GM12878 (cell line): ENCODE measurements around the gene TPSB2. TPM values are rescaled to one million over a fixed set of nuclear protein-coding genes. Genes with fewer than 3 reads are reported as not detected.

ENCODE experiments used
- ATAC-seq: fragments of 200-7000 bp; cut with Tn5 transposase; 3 replicates; pipeline ENCODE4 v1.9.1; 2020; ENCODE audit warnings: mild to moderate bottlenecking, moderate library complexity
- BruUV-seq: library from RNA; stranded (reverse); fragments of 400-500 nt; replicated peaks from 2 replicates; lab custom pipeline; 2021; lab: Mats Ljungman, UMichigan
- CTCF ChIA-PET: fragments of 300-600 bp; sonication (Branson Sonifier 250); formaldehyde crosslinking; extraction: SDS; loops from one replicate; lab custom pipeline; 2021; ENCODE audit warnings: inconsistent platforms; lab: Yijun Ruan, JAX
- POLR2A ChIA-PET: fragments of 350-600 bp; formaldehyde crosslinking; extraction: SDS; loops from one replicate; lab custom pipeline; 2021; ENCODE audit warnings: inconsistent platforms; lab: Charles Lee
- RAD21 ChIA-PET: fragments of 300-600 bp; sonication (Branson Sonifier 250); formaldehyde crosslinking; loops from one replicate; lab custom pipeline; 2023; ENCODE audit warnings: antibody characterized with exemption; ENCODE audit not compliant: unreplicated experiment; lab: Charles Lee
- SMC1A ChIA-PET: fragments of 300-600 bp; sonication (Branson Sonifier 250); formaldehyde crosslinking; loops from one replicate; lab custom pipeline; 2023; ENCODE audit not compliant: unreplicated experiment, uncharacterized antibody; lab: Charles Lee
- DNase-seq: peaks from one replicate; pipeline ENCODE4 v3.0.0-alpha.2; 2011; ENCODE audit warnings: low read depth, low spot score
- FAIRE-seq: peaks from 3 replicates; lab custom pipeline; 2011; peaks lifted over from hg19 to GRCh38; lab: Jason Lieb, UNC
- H2AFZ ChIP-seq: 2 replicates; pipeline ENCODE4 v1.6.0; 2011; ENCODE audit warnings: low read depth, low read length, control low read depth; ENCODE audit not compliant: control insufficient read depth
- H3K27ac ChIP-seq: 2 replicates; pipeline ENCODE4 v1.5.1; 2011; ENCODE audit warnings: control low read depth; ENCODE audit not compliant: control insufficient read depth, insufficient read depth
- H3K27me3 ChIP-seq, 2 experiments: replicated peaks in 1 of 2; 2 replicates each; pipeline versions ENCODE4 v1.6.0 to v1.6.1; 2011; ENCODE audit warnings: low read length in 1 of 2; ENCODE audit not compliant: control insufficient read depth in 2 of 2, insufficient read depth in 2 of 2
- H3K36me3 ChIP-seq, 2 experiments: 2 replicates each; pipeline ENCODE4 v1.5.1; 2011; ENCODE audit warnings: low read length in 1 of 2; ENCODE audit not compliant: control insufficient read depth in 2 of 2, insufficient read depth in 2 of 2
- H3K4me1 ChIP-seq: 2 replicates; pipeline ENCODE4 v1.6.1; 2011; ENCODE audit warnings: mild to moderate bottlenecking, low read length, moderate library complexity, mixed read lengths; ENCODE audit not compliant: control insufficient read depth, insufficient read depth
- H3K4me2 ChIP-seq: 2 replicates; pipeline ENCODE4 v1.6.0; 2011; ENCODE audit warnings: control low read depth; ENCODE audit not compliant: control insufficient read depth, insufficient read depth
- H3K4me3 ChIP-seq: fragments of 200-600 bp; sonication (generic); 2 replicates; pipeline ENCODE4 v1.5.1; 2016
- H3K79me2 ChIP-seq: 2 replicates; pipeline ENCODE4 v1.6.0; 2011; ENCODE audit warnings: low read length; ENCODE audit not compliant: control insufficient read depth, insufficient read depth
- H3K9ac ChIP-seq: 2 replicates; pipeline ENCODE4 v1.8.0; 2011; ENCODE audit warnings: low read length, control low read depth, mixed read lengths; ENCODE audit not compliant: control insufficient read depth, insufficient read depth
- H3K9me3 ChIP-seq: replicated peaks from 3 replicates; pipeline ENCODE4 v1.5.1; 2011; ENCODE audit warnings: mild to moderate bottlenecking, low read length; ENCODE audit not compliant: control insufficient read depth, insufficient read depth
- H4K20me1 ChIP-seq: 2 replicates; pipeline ENCODE4 v1.6.0; 2011; ENCODE audit not compliant: control insufficient read depth, insufficient read depth
- CBX3 ChIP-seq: fragments of 200-600 bp; sonication (generic); IDR thresholded peaks from 2 replicates; pipeline ENCODE4 v1.6.1; 2016; ENCODE audit warnings: low read depth, borderline replicate concordance
- CBX5 ChIP-seq: sonication (generic); IDR thresholded peaks from 2 replicates; pipeline ENCODE4 v1.6.1; 2016; ENCODE audit warnings: low read depth, moderate library complexity, mild to moderate bottlenecking, inconsistent platforms
- CHD4 ChIP-seq: fragments of 200-600 bp; sonication (generic); IDR thresholded peaks from 2 replicates; pipeline ENCODE4 v1.6.1; 2016; ENCODE audit warnings: mild to moderate bottlenecking
- ESRRA ChIP-seq: IDR thresholded peaks from 2 replicates; pipeline ENCODE4 v1.6.1; 2012; ENCODE audit warnings: mild to moderate bottlenecking, low read length, improper control_type of control experiment
- HCFC1 ChIP-seq: fragments of 150-350 bp; IDR thresholded peaks from 2 replicates; pipeline ENCODE4 v1.6.1; 2014; ENCODE audit warnings: low read length
- HDAC2 ChIP-seq: fragments of 200-600 bp; sonication (generic); IDR thresholded peaks from 2 replicates; pipeline ENCODE4 v1.6.1; 2017
- MEF2B ChIP-seq: fragments of 450-650 bp; IDR thresholded peaks from 2 replicates; pipeline ENCODE4 v1.6.1; 2018; ENCODE audit warnings: mild to moderate bottlenecking, moderate library complexity; ENCODE audit not compliant: partially characterized antibody, poor library complexity, severe bottlenecking
- MTA3 ChIP-seq: IDR thresholded peaks from 2 replicates; pipeline ENCODE4 v1.6.1; 2012; ENCODE audit warnings: low read length, inconsistent platforms, borderline replicate concordance
- NKRF ChIP-seq: fragments of 450-650 bp; conservative IDR thresholded peaks from 2 replicates; pipeline ENCODE4 v1.6.1; 2017; ENCODE audit warnings: mild to moderate bottlenecking, moderate library complexity
- RELA ChIP-seq: fragments of 450-650 bp; IDR thresholded peaks from 2 replicates; pipeline ENCODE4 v1.8.0; 2014; ENCODE audit warnings: borderline replicate concordance; ENCODE audit not compliant: partially characterized antibody
- SREBF2 ChIP-seq: IDR thresholded peaks from 2 replicates; pipeline ENCODE4 v1.6.1; 2012; ENCODE audit warnings: mild to moderate bottlenecking, low read length
- STAT3 ChIP-seq: IDR thresholded peaks from 2 replicates; pipeline ENCODE4 v1.6.1; 2011; ENCODE audit warnings: low read depth, low read length, improper control_type of control experiment
- TARDBP ChIP-seq: IDR thresholded peaks from 2 replicates; pipeline ENCODE4 v1.6.1; 2016; ENCODE audit warnings: borderline replicate concordance
- ZNF622 ChIP-seq: fragments of 450-650 bp; IDR thresholded peaks from 2 replicates; pipeline ENCODE4 v1.6.1; 2017; ENCODE audit warnings: mild to moderate bottlenecking, inconsistent platforms
- WGBS: methylation state at CpG from one replicate; pipeline ENCODE4 v1.1.6; 2016; ENCODE audit warnings: low lambda C conversion rate; ENCODE audit not compliant: insufficient replicate concordance, insufficient coverage; ENCODE audit errors: missing lambda C conversion rate; 5-methylcytosine and 5-hydroxymethylcytosine counted together
- in situ Hi-C: fragments of 300-500 bp; cut with MboI; formaldehyde crosslinking; loops from 9 replicates; pipeline ENCODE4 v1.14.3; 2018; ENCODE audit warnings: mixed read lengths
- intact Hi-C: fragments of 100-400 bp; cut with micrococcal nuclease; formaldehyde crosslinking; loops from one replicate; pipeline ENCODE4 v1.14.2; 2022; ENCODE audit not compliant: unreplicated experiment
- polyA plus RNA-seq, 11 experiments: library from polyadenylated mRNA; depleted of rRNA in 4 of 11; unstranded in 6 of 11; stranded (reverse) in 5 of 11; fragments of >200 nt; fragmentation: Nextera tagmentation in 4 of 11; fragmentation: Illumina TruSeq in 1 of 11; extraction: Ambion mirVana in 4 of 11; extraction: Trizol in 1 of 11; gene quantifications; 1 replicate in 1 of 11; 2 replicates in 10 of 11; pipeline versions ENCODE4 v1.2.1 to v1.2.3, GENCODE V29; 2011 to 2016; ENCODE audit warnings: inconsistent platforms in 2 of 11, missing spikeins in 2 of 11, low read depth in 1 of 11
- total RNA-seq, 4 experiments: library from RNA; depleted of rRNA in 3 of 4; stranded (reverse); fragments of >200 nt in 3 of 4; fragmentation: Illumina TruSeq in 1 of 4; extraction: Trizol in 1 of 4; gene quantifications; 2 replicates each; pipeline versions ENCODE4 v1.2.1 to v1.2.3, GENCODE V29; 2013 to 2021

The TPSB2 gene
- total and polyA plus RNA-seq, 10 of the 15 experiments (the other 5 are each of a cell fraction or from before 2014, with no cell fraction given): not detected

GRCh38 chr16:1197237-1197866 is 32.6 kb downstream of the TPSB2 start:
- no peaks in the 10 kb centered on the region for H4K20me1 ChIP-seq
- no peaks in the 10 kb centered on the region for H3K27me3 ChIP-seq
- no peak overlapping the region for H3K4me3 ChIP-seq
- H3K36me3 ChIP-seq: no peaks in the 10 kb centered on the region
- H3K9me3 ChIP-seq: no peaks in the 10 kb centered on the region; the same call in 2 of the 3 replicates
- ATAC-seq (no peak), DNase-seq (no peak), FAIRE-seq (no peak)
- POLR2A ChIA-PET: no interaction called here
- TF ChIP-seq ZNF622 (no peak), CBX5 (no peak), MTA3 (no peak), HCFC1 (no peak), STAT3 (no peak), HDAC2 (no peak), RELA (no peak), SREBF2 (no peak), CHD4 (no peak), NKRF (no peak), ESRRA (no peak), CBX3 (no peak), MEF2B (no peak), TARDBP (no peak)
- TF ChIP-seq, all 136 proteins: peak for 0
- ChIA-PET RAD21 (no interaction called here), SMC1A (no interaction called here), CTCF (no interaction called here)
- in situ Hi-C loops: no loop called here
- Histone ChIP-seq H3K79me2 (no peaks in the 10 kb centered on the region), H3K4me2 (no peak overlapping the region), H2AFZ (no peak overlapping the region), H3K27ac (no peak overlapping the region), H3K4me1 (no peaks in the 10 kb centered on the region), H3K9ac (no peak overlapping the region)
- 60% methylated on average over 19 of the region's 19 CpGs for WGBS
- BruUV-seq: no TSS peak
- intact Hi-C loops: no loop called here
